HG03565 (cell line): ENCODE data around the gene MED28.

Experiments used
- ATAC-seq: cut with Tn5 transposase; IDR thresholded peaks from one replicate; pipeline ENCODE4 v1.9.1; 2021; ENCODE audit warnings: mild to moderate bottlenecking, moderate library complexity; ENCODE audit not compliant: unreplicated experiment

Gene MED28

GRCh38 chr4:17665346-17665745, 50.9 kb downstream of the MED28 start:
- ATAC-seq = no peak

GRCh38 chr4:17665852-17666251, 51.4 kb downstream of the MED28 start:
- no peak for ATAC-seq

GRCh38 chr4:17667253-17667652, 52.8 kb downstream of the MED28 start:
- ATAC-seq = no peak

- ATAC-seq = no peak
Measured at GRCh38 chr4:17667653-17668201, 53.3 kb downstream of the MED28 start.

- no peak for ATAC-seq
Measured at GRCh38 chr4:17670423-17670822, 56.0 kb downstream of the MED28 start.

GRCh38 chr4:17680559-17681280, 66.3 kb downstream of the MED28 start:
- no peak for ATAC-seq

GRCh38 chr4:17681281-17682221, 67.1 kb downstream of the MED28 start:
- ATAC-seq = no peak

GRCh38 chr4:17682222-17682566, 67.8 kb downstream of the MED28 start:
- ATAC-seq = no peak
